Measurements from ENCODE around the gene PTPRCAP. TPM values are rescaled to one million over a fixed set of nuclear protein-coding genes. Genes with fewer than 3 reads are reported as not detected.

PTPRCAP gene
- total RNA-seq, 2 donors from 2014 or later, result 1.9 to 2.8 TPM

- peak within 1 kb of the TSS in 1 of 2 donors; percentile 18 for H3K27ac ChIP-seq
- H3K9me3 ChIP-seq, result no peaks in the 10 kb centered on the region
- H3K27me3 ChIP-seq, result no peaks in the 10 kb centered on the region
- no peak for DNase-seq (ENCODE audit: low spot score)
- TF ChIP-seq, protein P1, sequence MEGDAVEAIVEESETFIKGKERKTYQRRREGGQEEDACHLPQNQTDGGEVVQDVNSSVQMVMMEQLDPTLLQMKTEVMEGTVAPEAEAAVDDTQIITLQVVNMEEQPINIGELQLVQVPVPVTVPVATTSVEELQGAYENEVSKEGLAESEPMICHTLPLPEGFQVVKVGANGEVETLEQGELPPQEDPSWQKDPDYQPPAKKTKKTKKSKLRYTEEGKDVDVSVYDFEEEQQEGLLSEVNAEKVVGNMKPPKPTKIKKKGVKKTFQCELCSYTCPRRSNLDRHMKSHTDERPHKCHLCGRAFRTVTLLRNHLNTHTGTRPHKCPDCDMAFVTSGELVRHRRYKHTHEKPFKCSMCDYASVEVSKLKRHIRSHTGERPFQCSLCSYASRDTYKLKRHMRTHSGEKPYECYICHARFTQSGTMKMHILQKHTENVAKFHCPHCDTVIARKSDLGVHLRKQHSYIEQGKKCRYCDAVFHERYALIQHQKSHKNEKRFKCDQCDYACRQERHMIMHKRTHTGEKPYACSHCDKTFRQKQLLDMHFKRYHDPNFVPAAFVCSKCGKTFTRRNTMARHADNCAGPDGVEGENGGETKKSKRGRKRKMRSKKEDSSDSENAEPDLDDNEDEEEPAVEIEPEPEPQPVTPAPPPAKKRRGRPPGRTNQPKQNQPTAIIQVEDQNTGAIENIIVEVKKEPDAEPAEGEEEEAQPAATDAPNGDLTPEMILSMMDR (IDR thresholded peaks at IDR 0.05), result peak in 1 of 2 donors; percentile 28
- no peak within 1 kb of the TSS for H3K4me3 ChIP-seq
- H3K4me1 ChIP-seq, result no peaks in the 10 kb centered on the region
- no peaks in the 10 kb centered on the region for H3K36me3 ChIP-seq
Measured at GRCh38 chr11:67452141-67452952, 14.9 kb upstream of the PTPRCAP start, which contains the start of gene GPR152. Gene GPR152 (minus strand): TSS chr11:67452729. CDS start chr11:67452724, 5 bp downstream.

DNA sequence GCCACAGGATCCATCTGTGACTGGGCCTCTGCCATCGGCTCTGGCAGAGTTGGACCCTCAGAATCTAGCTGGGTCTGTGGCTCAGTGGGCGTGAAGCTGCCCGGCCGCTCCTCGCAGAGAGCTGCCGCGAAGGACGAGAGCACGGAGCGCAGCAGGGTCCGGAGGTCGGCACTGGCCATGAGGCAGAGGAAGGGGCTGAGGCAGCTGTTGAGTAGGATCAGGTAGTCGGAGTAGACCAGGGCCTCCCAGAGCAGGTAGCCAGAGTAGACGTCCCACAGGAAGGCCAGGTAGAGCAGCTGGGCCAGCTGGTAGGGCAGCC, 14.1 kb upstream of the PTPRCAP start:
- Histone ChIP-seq H3K27me3 (no peaks in the 10 kb centered on the region), H3K4me1 (no peaks in the 10 kb centered on the region), H3K27ac (no peak overlapping the region), H3K9me3 (no peaks in the 10 kb centered on the region), H3K36me3 (no peaks in the 10 kb centered on the region), H3K4me3 (no peak overlapping the region)
- no peak for DNase-seq (ENCODE audit: low spot score)
- TF ChIP-seq, protein P1 (IDR thresholded peaks at IDR 0.05), result no peak

DNA sequence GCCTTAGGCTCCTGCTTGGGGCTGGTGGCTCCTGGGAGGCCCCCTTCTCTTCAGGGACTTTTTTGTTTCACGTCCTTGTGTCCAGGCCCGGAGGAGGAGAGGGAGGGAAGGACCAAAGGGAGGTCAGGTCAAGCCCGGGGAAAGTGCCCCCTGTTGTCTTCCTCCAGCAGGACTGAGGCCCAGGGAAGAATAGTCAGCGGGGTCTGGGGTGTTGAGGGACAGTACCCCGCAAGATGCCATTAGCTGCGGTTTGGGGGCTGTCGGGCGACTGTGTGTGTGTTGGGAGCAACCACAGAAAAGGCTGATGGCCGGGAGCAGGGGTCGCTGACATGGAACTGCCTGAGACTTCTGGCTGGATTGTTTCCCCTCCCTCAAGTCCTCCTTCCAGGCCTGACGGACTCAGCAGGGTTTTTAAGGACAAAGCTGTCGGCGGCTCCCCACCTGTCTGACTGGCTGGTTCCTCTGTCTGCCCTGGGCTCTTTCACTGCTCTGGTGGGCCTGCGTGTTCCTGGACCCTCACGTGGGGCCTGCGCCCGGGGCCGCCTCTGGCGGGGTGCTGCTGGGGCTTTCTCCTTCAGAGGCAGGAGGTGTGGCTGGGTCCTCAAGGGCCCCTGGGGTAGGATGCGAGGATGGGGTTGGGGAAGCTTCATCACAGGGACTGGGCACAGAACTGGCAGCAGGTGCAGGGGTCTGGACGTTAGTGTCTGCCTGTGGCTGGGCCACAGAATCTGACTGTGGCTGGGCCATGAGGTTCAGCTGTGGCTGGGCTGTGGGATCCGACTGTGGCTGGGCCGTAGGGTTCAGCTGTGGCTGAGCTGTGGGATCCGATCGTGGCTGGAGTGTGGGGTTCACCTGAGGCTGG, 13.5 kb upstream of the PTPRCAP start:
- TF ChIP-seq, protein P1 (IDR thresholded peaks at IDR 0.05), result no peak

GRCh38 chr11:67449116-67449844, 11.8 kb upstream of the PTPRCAP start:
- H3K4me3 ChIP-seq, result no peak overlapping the region
- H3K27ac ChIP-seq, result no peak overlapping the region
- H3K27me3 ChIP-seq, result no peaks in the 10 kb centered on the region
- no peaks in the 10 kb centered on the region for H3K36me3 ChIP-seq
- TF ChIP-seq, protein P1 (IDR thresholded peaks at IDR 0.05), result no peak
- H3K4me1 ChIP-seq, result peaks cover 0 to 3% of the 10 kb centered on the region in 2 donors
- DNase-seq (ENCODE audit: low spot score), result no peak
- no peaks in the 10 kb centered on the region for H3K9me3 ChIP-seq

More for the DNA sequence above, 13.5 kb upstream of the PTPRCAP start:
- Histone ChIP-seq H3K27me3 (no peaks in the 10 kb centered on the region), H3K27ac (no peak overlapping the region), H3K4me3 (no peak overlapping the region), H3K36me3 (no peaks in the 10 kb centered on the region), H3K9me3 (no peaks in the 10 kb centered on the region), H3K4me1 (no peaks in the 10 kb centered on the region)
- no peak for DNase-seq (ENCODE audit: low spot score)

DNA sequence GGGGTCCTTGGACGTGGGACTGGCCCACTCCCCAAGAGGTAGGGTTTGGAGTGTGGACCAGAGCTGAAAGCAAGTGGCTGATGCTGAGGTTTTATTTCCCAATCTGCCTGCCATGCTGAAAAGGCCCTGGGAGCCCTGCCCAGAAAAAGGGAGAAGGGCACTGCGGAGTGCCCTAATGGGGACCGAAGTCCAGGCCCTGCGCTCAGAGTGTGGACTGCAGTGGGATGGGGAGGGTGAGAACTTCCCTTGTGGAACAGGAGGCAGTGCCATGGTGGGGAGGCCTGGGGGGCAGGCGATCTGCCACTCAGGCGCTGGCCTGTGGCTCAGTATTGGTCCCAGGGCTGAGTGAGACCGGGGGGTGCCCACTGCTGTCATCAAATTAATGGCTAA, 10.7 kb upstream of the PTPRCAP start:
- Histone ChIP-seq H3K4me3 (no peak overlapping the region), H3K9me3 (no peaks in the 10 kb centered on the region), H3K27me3 (no peaks in the 10 kb centered on the region), H3K4me1 (peaks cover 0 to 7% of the 10 kb centered on the region in 2 donors), H3K27ac (no peak overlapping the region), H3K36me3 (no peaks in the 10 kb centered on the region)
- DNase-seq (ENCODE audit: low spot score), result no peak
- TF ChIP-seq, protein P1 (IDR thresholded peaks at IDR 0.05), result no peak
